ENCODE measurements around the gene ARF3.

The ARF3 gene

DNA sequence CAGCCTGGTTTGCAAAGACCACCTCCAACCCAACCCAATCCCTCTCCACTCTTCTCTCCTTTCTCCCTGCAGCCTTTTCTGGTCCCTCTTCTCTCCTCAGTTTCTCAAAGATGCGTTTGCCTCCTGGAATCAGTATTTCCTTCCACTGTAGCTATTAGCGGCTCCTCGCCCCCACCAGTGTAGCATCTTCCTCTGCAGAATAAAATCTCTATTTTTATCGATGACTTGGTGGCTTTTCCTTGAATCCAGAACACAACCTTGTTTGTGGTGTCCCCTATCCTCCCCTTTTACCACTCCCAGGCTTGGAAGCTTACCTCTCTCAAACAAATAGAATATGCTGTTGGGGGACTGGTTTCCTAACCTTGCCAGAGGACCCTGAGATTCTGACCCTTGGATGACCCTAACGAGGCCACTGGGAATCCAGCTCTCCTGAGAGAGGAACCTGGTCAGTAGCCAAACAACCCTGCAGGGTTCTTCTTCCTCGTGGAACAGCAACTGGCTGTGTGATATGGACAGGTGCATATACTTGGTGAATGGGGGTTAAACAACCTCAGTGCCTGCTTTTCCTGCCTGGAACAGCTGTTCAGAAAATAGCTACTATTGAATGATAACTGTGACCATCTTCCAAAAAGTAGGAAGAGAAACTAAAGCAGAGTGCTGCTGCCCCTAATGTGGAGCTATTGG is 25.3 kb upstream of the ARF3 start:
- no peak for DNase-seq (ENCODE audit: extremely low read depth in 1 of 2, low read depth in 1 of 2)

GRCh38 chr12:48981757-48982157 is 24.5 kb upstream of the ARF3 start:
- DNase-seq (ENCODE audit: extremely low read depth in 1 of 2, low read depth in 1 of 2) = no peak

DNA sequence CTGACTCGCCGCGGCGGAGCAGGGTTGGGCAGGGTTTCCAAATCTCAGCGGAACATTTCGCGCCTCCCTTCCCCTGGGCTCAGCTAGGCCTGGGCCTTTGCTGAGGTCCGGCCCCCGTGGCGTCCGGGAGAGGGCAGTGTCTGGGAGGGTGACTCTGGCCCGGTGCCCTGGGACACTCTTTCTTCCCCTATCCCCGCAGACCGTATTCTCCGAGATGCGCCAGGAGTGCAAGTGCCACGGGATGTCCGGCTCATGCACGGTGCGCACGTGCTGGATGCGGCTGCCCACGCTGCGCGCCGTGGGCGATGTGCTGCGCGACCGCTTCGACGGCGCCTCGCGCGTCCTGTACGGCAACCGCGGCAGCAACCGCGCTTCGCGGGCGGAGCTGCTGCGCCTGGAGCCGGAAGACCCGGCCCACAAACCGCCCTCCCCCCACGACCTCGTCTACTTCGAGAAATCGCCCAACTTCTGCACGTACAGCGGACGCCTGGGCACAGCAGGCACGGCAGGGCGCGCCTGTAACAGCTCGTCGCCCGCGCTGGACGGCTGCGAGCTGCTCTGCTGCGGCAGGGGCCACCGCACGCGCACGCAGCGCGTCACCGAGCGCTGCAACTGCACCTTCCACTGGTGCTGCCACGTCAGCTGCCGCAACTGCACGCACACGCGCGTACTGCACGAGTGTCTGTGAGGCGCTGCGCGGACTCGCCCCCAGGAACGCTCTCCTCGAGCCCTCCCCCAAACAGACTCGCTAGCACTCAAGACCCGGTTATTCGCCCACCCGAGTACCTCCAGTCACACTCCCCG is 23.9 kb upstream of the ARF3 start:
- no peak for DNase-seq (ENCODE audit: extremely low read depth in 1 of 2, low read depth in 1 of 2)

- DNase-seq (ENCODE audit: extremely low read depth in 1 of 2, low read depth in 1 of 2) = no peak
Measured at GRCh38 chr12:48980389-48980952, 23.2 kb upstream of the ARF3 start.

DNA sequence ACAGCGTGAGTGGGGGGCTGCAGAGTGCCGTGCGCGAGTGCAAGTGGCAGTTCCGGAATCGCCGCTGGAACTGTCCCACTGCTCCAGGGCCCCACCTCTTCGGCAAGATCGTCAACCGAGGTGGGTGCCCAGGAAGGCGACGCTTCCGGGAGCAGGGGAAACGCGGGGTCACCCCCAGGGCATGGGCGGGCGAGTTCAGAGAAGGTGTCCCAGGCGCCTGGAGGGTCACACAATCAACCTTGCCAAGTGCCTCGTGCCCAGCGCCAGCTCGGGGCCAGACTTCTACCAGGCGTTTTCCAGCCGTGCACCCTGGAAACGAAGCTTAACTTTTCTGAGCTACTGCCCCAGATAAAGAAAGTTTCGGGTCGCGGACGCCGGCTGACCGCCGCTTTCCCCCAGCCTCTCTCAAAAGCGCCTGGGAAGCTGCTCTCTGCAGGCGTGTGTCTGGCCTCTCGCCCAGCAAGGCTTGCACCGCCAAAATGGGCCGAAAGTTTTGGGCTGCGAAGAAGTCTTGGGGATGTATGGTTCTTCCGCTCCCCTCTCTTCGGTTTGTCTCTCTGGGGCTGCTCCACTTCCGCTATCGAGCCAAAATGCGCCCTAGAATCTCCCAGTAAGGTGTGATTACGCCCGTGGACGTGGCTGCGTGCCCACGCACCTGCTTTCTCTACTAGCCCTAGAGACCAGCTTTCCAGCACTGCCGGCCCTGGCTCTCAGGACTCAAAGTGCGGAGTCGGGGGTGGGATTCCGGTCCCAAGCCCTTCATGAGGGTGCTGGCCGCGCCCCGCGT is 22.5 kb upstream of the ARF3 start:
- no peak for DNase-seq (ENCODE audit: extremely low read depth in 1 of 2, low read depth in 1 of 2)

DNA sequence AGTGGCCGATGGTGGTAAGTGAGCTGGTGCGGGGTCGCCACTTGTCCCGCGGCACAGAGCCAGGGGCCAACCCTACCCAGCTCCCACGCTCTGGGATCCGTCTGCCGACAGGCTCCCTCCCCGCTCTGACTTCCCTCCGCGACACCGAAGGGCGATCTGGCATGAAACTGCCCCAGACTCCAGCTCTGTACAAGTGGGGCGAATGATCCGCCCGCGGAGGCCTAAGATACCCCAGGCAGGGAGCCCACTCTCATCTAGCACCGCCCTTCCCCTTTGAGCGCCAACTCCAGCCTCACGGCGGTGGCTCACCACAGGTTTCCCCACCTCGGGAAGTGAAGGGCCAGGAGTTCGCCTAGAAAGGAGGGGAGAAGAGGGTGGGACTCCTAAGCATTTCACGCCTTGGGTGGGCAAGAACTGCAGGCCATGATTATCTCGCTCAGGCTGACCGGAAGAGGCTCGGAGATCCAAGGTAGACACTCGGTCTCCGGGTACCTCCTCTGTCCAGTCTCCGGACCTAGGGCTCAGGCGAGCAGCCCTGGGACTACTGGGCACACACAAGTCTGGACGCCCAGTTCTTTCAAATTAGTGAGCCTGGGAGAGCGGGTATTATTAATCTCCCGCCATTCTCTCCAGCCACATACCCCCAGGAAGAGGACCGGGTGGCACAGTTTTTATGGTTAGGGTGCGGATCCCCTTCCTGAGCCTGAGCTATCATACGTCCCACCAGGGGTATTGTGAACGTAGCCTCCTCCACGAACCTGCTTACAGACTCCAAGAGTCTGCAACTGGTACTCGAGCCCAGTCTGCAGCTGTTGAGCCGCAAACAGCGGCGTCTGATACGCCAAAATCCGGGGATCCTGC is 21.7 kb upstream of the ARF3 start:
- no peak for DNase-seq (ENCODE audit: extremely low read depth in 1 of 2, low read depth in 1 of 2)

GRCh38 chr12:48978291-48978740 is 21.0 kb upstream of the ARF3 start, which contains the start of gene WNT1:
WNT1 (plus strand) TSS chr12:48978322; CDS start chr12:48978651, 329 bp downstream.
- no peak for DNase-seq (ENCODE audit: extremely low read depth in 1 of 2, low read depth in 1 of 2)

DNA sequence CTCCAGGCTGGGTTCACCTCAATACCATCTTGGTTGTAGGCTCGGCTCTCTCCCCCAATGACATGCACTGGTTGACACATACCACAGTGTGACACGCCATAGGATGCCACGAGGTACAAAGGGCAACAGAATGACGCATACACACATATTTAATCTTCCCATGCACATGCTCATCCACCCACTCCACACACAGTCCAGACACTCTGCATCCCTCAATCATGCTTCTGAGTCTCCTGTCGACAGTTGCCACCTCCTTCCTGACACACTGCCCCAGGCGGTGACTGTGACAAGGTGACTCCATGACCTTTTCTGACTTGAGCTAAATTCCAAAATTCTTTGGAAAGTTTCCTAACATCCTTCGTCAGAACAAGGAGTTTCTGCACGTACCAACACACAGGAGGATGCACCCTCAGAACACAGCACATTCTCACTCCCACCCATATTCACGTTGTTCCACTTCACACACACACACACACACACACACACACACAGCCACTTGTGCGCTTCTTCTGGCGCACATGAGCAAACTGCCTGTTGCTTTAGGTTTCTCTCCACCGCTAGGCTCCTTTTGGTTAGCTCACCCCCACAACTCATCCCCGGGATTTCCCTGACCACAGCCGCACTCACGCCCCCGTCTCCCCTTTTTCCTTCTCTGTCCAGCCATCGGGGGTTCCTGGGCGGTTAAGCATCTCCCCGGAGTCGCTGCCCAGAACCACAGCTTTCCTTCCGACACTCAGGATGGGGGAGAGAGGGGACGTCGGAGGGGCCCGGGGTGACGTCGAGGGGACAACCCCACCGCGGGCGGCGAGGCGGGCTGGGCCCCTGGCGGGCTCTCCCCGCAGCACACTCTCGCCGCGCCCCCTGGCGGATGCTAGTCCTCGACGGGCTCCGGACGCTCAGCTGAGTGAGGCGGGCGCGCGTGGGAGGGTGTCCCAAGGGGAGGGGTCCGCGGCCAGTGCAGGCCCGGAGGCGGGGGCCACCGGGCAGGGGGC is 20.3 kb upstream of the ARF3 start:
- peak; percentile 69 to 76 for DNase-seq (ENCODE audit: extremely low read depth in 1 of 2, low read depth in 1 of 2)

DNA sequence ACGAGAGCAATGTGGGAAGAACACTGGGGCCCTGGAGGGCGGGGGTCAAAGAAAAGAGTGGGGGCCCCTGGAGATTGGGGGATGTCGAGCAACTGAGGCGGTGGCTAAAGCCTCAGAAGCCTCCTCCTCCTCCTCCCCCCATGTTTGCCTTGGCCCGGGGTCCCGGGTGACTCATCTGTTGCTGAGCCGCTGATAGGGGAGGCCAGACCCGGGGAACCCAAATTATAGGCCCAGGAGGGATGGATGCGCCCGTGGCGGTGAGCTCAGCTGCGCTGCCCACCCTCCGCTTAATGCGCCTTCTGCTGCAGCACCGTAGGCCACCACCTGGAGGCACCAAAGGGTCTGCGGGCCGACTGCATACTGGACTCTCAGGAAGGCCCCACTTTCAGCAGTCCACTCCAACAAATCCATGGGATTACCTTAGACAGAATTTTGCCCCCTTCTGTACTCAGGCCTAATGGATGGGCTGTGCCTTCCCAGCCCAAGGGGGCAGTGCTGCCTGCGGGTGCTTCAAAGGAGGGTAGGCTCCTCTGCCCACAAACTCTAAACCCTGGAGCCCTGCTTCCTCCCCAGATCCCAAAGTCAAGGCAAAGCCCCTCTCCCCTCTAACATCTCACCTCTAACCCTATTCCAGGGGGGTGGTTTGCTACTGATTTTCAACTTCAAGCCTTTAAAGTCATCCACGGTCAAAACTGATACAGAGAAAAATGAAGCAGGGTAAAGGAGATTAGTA is 16.8 kb upstream of the ARF3 start:
- no peak for DNase-seq (ENCODE audit: extremely low read depth in 1 of 2, low read depth in 1 of 2)

GRCh38 chr12:48973531-48973930 is 16.2 kb upstream of the ARF3 start:
- no peak for DNase-seq (ENCODE audit: extremely low read depth in 1 of 2, low read depth in 1 of 2)

DNA sequence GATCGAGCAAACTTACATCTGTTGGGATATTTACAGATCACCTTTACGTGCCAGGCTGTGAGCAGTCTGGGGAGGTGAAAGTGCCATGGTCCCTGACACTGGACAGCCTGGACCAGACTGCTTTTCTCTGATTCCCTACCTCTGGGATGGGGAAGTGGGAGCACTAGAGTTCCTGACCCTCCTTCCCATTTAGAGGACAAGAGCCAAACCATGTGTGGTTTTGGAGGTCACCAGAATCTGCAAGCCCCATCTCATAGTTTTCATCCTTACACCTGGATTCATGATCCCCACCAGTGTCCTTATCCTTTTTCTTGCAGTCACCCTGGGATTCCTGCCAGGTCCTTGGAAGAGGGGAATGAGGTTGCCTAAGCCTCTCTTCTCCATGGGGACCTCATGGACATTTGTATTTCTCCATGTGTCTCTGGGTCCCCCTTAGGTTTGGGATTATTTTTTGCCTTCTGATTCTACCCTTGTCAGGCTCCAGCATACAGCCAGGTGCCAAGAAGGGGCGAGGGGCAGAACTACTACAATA is 15.7 kb upstream of the ARF3 start:
- no peak for DNase-seq (ENCODE audit: extremely low read depth in 1 of 2, low read depth in 1 of 2)

DNA sequence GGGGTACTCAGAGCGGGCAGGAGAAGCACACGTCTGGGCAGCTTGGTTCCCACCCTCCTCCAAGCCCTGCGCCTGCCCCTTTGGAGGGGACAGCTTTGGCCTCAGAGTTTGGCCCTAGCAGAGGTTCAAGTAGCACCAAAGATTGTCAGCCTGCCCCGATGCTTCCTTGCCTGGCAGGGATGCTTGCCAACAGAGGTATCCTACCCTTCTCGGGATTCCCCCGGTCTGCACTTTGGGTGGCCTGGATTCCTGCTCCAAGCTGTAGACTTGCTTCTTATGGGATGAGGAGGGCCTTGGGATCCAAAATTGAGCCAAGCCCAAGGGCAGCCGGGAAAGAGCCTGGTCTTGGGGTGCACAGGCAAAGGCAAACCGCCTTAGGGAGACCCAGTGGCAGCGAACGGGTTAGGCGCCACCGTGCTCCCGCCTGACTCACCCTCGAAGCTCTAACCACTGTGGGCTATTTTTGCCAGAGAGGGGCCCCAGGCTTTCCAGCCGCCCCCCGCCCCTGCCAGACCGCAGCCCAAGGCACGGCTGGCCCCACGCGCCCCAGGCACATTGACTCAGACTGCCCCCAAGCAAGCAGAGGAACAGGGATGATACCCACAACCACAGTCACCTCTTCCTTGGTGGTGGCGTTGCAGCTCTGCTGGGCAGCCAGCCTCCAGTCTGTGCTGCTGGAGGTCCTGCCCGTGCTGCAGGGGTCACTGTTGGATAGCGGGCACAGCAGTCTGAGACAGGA is 15.1 kb upstream of the ARF3 start:
- DNase-seq (ENCODE audit: extremely low read depth in 1 of 2, low read depth in 1 of 2) = no peak

GRCh38 chr12:48970702-48971334 is 13.5 kb upstream of the ARF3 start:
- DNase-seq (ENCODE audit: extremely low read depth in 1 of 2, low read depth in 1 of 2) = no peak

GRCh38 chr12:48969833-48970701 is 12.8 kb upstream of the ARF3 start:
- no peak for DNase-seq (ENCODE audit: extremely low read depth in 1 of 2, low read depth in 1 of 2)

GRCh38 chr12:48969160-48969771 is 12.0 kb upstream of the ARF3 start:
- no peak for DNase-seq (ENCODE audit: extremely low read depth in 1 of 2, low read depth in 1 of 2)

DNA sequence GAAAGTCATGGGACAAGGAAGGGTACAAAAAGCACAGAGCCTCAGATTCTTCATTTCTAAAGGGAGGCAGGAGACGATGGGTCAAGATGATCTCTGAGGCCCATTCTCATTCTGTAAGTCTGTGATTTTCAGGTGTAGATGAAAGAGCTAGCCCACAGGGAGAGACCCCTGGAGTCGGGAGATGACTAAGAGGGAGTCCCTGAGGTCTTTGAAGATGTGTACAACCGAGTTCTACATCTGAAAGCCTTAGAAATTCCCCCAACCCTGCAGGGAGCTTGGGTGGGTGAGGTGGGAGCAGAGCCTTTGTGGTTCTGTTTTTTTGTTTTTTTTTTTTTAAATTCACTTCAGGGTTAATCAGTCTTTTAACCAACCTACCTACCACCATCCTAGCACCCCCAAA is 11.2 kb upstream of the ARF3 start:
- DNase-seq (ENCODE audit: extremely low read depth in 1 of 2, low read depth in 1 of 2) = no peak

All from activated CD8-positive, alpha-beta memory T cell treated with anti-CD3 and anti-CD28 coated beads for 1 hour (primary cell).